Memory B cell (primary cell): ENCODE data around the gene RPRD2.
A peak's percentile ranks its signal among the peaks of the same experiment; 100 is the strongest.

Experiments used
- ATAC-seq: fragments of 150-1000 bp; cut with Tn5 transposase; 2 replicates; pipeline ENCODE4 v1.10.0; 2021; ENCODE audit warnings: low read depth, mild to moderate bottlenecking, moderate library complexity
- DNase-seq, 2 donors: peaks; one replicate each; pipeline ENCODE4 v3.0.0; 2022; ENCODE audit warnings: low spot score in 2 of 2
- H3K27ac Mint-ChIP-seq: one replicate; pipeline ENCODE4 v1.8.0; 2022; ENCODE audit warnings: mild to moderate bottlenecking, moderate library complexity, mixed read lengths
- H3K27me3 Mint-ChIP-seq: one replicate; pipeline ENCODE4 v1.8.0; 2022; ENCODE audit warnings: mixed read lengths
- H3K36me3 Mint-ChIP-seq: one replicate; pipeline ENCODE4 v1.8.0; 2022; ENCODE audit warnings: mild to moderate bottlenecking, mixed read lengths
- H3K4me1 Mint-ChIP-seq: one replicate; pipeline ENCODE4 v1.8.0; 2022; ENCODE audit warnings: mixed read lengths
- H3K4me3 Mint-ChIP-seq: one replicate; pipeline ENCODE4 v1.8.0; 2022; ENCODE audit warnings: mild to moderate bottlenecking, moderate library complexity, mixed read lengths
- H3K9me3 Mint-ChIP-seq: one replicate; pipeline ENCODE4 v1.8.0; 2022; ENCODE audit warnings: mixed read lengths

The RPRD2 gene

DNA sequence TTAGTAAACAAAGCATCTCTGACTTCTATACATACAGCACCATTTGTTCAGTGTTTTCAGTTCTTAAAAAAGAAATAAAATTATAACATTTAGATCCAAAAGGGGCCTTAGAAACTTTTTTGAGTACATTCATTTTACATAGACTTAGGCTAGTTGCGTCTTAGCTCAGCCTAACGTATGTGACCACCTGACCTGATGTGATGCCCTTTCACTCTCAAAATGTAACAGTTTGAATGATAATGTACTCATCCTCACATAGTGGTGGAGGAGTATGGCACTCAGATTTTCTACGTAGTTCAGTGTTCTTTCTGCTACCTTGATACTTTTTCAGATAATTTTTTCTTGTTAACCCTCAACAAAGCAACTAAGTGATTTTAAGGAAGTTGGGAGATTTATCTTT lies 43.4 kb downstream of the RPRD2 start:
- no peak for DNase-seq
- Mint-ChIP-seq H3K27me3 (no peaks in the 10 kb centered on the region), H3K4me1 (peaks cover 33% of the 10 kb centered on the region), H3K36me3 (peaks cover 8% of the 10 kb centered on the region), H3K9me3 (no peaks in the 10 kb centered on the region), H3K4me3 (no peak overlapping the region), H3K27ac (no peak overlapping the region)
- ATAC-seq = no peak

DNA sequence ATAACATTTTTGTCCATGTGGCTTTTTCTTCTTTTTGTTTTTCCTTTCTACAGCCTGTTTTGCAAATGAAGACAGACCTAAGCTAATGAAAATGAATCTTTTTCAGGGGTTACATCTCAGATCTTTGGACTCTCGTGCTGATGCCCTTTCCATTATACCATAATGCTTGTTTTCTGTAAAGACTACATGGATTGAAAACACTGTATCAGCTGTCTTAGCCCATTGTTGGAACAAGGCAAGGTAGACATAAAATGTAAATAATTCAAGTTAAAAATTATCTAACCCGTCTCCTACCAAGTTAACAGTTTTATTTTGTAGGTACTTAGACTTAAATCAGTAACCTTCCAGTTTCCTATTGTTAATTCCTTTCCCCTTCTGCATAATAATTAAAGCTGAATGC lies 44.9 kb downstream of the RPRD2 start:
- no peak overlapping the region for H3K4me3 Mint-ChIP-seq
- H3K27ac Mint-ChIP-seq = no peak overlapping the region
- no peaks in the 10 kb centered on the region for H3K27me3 Mint-ChIP-seq
- H3K4me1 Mint-ChIP-seq = peaks cover 32% of the 10 kb centered on the region
- H3K9me3 Mint-ChIP-seq = no peaks in the 10 kb centered on the region
- peaks cover 7% of the 10 kb centered on the region for H3K36me3 Mint-ChIP-seq
- no peak for ATAC-seq
- no peak for DNase-seq

DNA sequence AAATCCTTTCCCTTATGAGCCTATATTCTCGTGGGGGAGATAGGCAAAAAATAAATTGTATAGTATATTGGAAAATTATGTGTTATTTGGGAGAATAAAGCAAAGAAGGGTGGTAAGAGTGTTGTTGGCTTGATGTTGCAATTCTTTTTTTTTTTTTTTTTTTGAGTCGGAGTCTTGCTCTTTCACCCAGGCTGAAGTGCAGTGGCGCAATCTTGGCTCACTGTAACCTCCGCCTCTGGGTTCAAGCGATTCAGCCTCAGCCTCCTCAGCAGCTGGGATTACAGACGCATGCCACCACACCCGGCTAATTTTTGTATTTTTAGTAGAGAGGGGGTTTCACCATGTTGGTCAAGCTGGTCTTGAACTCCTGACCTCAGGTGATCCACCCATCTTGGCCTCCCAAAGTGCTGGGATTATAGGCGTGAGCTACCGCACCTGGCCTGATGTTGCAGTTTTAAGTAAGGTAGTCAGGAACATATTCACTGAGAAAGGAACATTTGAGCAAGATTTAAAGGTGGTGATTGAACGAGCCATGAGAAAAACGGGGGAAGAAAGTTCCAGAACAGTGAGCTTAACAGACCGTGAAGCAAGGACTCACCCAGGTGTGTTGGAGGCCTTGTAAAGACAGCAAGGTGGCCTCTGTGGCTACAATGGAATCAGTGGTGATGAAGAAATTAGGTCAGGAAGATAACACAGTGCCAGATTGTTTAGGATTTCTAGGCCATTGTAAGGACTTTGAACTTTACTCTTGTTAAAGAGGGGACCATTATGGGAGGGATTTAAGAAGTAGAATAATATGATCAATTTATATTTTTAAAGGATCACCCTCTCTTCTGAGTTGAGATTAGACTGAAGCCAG lies 45.8 kb downstream of the RPRD2 start:
- H3K9me3 Mint-ChIP-seq = no peaks in the 10 kb centered on the region
- peaks cover 11% of the 10 kb centered on the region for H3K36me3 Mint-ChIP-seq
- no peak overlapping the region for H3K27ac Mint-ChIP-seq
- ATAC-seq (no peak), DNase-seq (no peak)
- peaks cover 35% of the 10 kb centered on the region for H3K4me1 Mint-ChIP-seq
- H3K4me3 Mint-ChIP-seq = no peak overlapping the region
- H3K27me3 Mint-ChIP-seq = no peaks in the 10 kb centered on the region

DNA sequence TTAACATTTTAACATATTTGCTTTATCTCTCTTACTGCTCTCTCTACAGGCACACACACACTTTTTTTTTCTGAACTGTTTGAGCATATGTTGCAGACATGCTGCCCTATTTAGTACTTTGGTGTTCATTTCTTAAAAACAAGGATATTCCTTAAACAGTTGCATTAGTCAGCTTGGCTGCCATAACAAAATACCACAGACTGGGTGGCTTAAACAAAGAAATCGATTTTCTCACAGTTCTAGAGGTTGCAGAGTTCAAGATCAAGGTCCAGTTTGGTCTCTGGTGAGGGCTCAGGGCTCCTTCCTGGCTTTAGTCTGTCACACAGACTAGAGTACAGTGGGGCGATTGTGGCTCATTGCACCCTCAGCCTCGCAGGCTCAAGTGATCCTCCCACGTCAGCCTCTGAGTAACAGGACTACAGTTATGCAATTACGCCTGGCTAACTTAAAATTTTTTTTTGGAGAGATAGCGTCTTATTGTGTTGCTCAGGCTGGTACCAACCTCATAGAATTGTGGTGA lies 46.7 kb downstream of the RPRD2 start:
- H3K4me1 Mint-ChIP-seq = peaks cover 34% of the 10 kb centered on the region
- ATAC-seq = no peak
- no peaks in the 10 kb centered on the region for H3K9me3 Mint-ChIP-seq
- no peaks in the 10 kb centered on the region for H3K27me3 Mint-ChIP-seq
- peaks cover 11% of the 10 kb centered on the region for H3K36me3 Mint-ChIP-seq
- no peak for DNase-seq
- H3K27ac Mint-ChIP-seq = no peak overlapping the region
- no peak overlapping the region for H3K4me3 Mint-ChIP-seq

DNA sequence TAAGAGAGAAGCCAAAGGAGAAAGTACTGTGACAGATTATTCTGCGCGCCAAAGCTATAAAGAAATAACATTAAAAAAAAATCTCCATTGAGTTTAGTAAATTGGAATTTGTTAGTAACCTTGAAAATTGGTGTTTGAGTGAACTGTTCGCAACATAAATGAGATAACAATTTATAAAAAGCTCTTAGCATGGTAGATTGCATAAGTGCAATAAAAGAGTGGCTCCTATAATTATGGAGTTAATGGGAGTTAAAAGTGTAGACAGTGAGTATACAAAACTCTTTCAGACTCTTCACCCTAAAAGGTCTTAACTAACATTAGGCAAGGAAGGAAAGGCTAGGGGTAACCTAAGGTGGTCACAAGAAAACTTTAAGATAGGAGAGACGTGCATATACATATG lies 50.6 kb downstream of the RPRD2 start:
- H3K9me3 Mint-ChIP-seq = no peaks in the 10 kb centered on the region
- ATAC-seq (no peak), DNase-seq (no peak)
- no peak overlapping the region for H3K27ac Mint-ChIP-seq
- H3K36me3 Mint-ChIP-seq = peaks cover 19% of the 10 kb centered on the region
- no peak overlapping the region for H3K4me3 Mint-ChIP-seq
- no peaks in the 10 kb centered on the region for H3K27me3 Mint-ChIP-seq
- peaks cover 24% of the 10 kb centered on the region for H3K4me1 Mint-ChIP-seq

DNA sequence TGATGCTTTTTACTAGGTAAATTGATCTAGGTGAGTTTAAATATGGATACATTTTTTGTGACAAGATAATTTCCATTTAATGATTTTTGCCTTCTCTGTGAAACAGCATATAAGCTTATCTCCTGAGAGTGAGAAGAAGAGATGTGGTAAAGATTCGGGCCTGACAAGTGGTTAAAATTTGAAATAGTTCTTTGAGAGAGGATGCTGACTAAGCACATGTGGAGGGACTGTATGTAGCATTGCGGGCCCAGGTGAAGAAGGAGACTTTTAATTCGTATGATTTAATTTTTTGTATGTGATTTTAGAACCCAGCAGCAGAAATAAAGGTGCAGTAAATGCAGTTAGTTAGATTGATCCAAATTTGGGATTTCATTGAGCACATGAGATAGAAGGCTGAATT lies 51.9 kb downstream of the RPRD2 start:
- Mint-ChIP-seq H3K27me3 (no peaks in the 10 kb centered on the region), H3K4me1 (peaks cover 18% of the 10 kb centered on the region), H3K27ac (peak overlapping the region; percentile 7), H3K36me3 (peaks cover 23% of the 10 kb centered on the region), H3K4me3 (no peak overlapping the region), H3K9me3 (no peaks in the 10 kb centered on the region)
- DNase-seq (no peak), ATAC-seq (no peak)

DNA sequence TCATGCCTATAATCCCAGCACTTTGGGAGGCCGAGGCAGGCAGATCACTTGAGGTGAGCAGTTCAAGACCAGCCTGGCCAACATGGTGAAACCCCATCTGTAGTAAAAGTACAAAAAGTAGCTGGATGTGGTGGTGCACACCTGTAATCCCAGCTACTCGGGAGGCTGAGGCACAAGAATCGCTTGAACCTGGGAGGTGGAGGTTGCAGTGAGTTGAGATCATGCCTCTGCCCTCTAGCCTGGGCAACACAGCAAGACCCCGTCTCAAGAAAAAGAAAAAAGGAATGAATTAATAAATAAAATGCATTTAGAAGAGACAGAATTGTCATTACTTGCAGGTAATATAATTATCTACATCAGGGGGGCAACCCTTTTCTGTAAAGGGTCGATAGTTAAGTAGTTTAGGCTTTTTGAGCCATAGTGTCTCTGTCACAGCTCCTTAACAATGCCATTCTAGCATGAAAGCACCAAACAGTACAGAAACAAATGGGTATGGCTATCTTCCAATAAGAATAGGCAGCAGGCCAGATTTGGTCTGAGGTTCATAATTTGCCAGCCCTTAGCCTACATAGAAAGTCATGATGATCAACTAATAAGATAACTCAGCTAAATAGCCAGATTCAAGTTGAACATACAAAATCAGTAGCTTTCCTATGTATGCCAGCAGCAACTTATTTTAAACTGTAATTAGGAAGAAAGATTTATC lies 56.8 kb downstream of the RPRD2 start:
- H3K27ac Mint-ChIP-seq = peak overlapping the region; percentile 41

DNA sequence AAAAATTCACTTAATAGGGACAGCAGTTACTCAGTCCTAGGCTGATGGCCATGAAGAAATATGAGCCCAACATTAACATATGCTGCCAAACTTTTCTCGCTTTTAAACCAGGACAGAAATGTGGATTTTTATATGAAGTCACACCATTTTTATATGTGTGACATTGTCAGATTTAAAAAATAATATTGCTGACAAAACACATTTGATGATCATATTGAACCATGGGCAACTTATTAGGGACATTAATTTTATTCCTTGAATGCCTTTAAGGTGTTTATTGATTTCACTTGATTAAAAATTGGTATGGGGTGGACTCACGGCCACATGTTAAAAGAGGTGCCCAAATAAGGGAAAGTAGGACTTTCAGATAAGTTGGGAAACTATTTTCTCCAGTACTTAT lies 58.6 kb downstream of the RPRD2 start:
- ATAC-seq (no peak), DNase-seq (no peak)
- Mint-ChIP-seq H3K27me3 (no peaks in the 10 kb centered on the region), H3K36me3 (peaks cover 14% of the 10 kb centered on the region), H3K4me1 (peaks cover 10% of the 10 kb centered on the region), H3K9me3 (no peaks in the 10 kb centered on the region), H3K4me3 (no peak overlapping the region), H3K27ac (peak overlapping the region; percentile 86)

More for the DNA sequence above, 56.8 kb downstream of the RPRD2 start:
- Mint-ChIP-seq H3K9me3 (no peaks in the 10 kb centered on the region), H3K4me1 (peaks cover 11% of the 10 kb centered on the region), H3K36me3 (peaks cover 17% of the 10 kb centered on the region), H3K4me3 (no peak overlapping the region), H3K27me3 (no peaks in the 10 kb centered on the region)
- no peak for DNase-seq
- no peak for ATAC-seq

DNA sequence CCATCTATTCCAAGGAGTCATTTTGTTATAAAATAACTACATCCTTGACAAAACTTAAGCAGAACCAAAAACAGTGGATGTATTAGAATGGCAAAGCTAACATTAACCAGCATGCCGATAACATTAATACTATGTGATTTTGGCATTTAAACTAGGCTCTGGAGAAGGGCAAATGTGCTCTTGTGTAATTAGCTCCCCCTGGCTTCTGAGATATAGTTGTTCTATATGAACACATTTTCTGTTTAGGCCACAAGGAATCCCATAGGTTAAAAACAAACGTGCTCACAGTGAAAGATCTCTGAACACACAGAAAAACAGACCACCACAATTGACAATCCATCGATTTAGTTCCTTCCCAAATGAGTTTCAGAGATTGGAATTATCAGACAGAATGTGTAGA lies 65.9 kb downstream of the RPRD2 start:
- Mint-ChIP-seq H3K4me1 (peaks cover 13% of the 10 kb centered on the region), H3K27me3 (no peaks in the 10 kb centered on the region), H3K27ac (peak overlapping the region; percentile 45), H3K9me3 (no peaks in the 10 kb centered on the region), H3K36me3 (peaks cover 14% of the 10 kb centered on the region), H3K4me3 (no peak overlapping the region)
- no peak for DNase-seq
- peak; percentile 27 for ATAC-seq

DNA sequence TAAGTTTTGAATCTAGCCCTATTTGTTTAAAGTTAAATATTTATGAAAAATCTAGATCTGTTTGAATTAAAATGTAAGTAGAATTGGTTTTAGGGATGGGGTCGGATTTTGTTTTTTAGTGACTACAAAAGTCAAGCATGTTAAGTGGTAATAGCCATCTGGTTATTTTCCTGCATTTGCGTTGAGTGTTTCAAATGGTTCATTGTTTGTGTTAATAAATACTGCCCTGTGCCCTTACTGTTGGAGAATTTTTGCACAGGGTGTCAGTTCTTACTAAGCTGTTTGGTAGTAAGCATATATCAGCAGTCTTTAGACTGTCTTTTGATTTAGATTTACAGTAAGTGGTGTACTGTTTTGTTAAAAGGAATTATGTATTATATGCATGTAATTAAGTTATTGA lies 77.2 kb downstream of the RPRD2 start:
- no peak overlapping the region for H3K27ac Mint-ChIP-seq
- DNase-seq (no peak), ATAC-seq (no peak)
- peaks cover 21% of the 10 kb centered on the region for H3K36me3 Mint-ChIP-seq
- H3K27me3 Mint-ChIP-seq = no peaks in the 10 kb centered on the region
- no peaks in the 10 kb centered on the region for H3K4me1 Mint-ChIP-seq
- no peaks in the 10 kb centered on the region for H3K9me3 Mint-ChIP-seq
- no peak overlapping the region for H3K4me3 Mint-ChIP-seq

DNA sequence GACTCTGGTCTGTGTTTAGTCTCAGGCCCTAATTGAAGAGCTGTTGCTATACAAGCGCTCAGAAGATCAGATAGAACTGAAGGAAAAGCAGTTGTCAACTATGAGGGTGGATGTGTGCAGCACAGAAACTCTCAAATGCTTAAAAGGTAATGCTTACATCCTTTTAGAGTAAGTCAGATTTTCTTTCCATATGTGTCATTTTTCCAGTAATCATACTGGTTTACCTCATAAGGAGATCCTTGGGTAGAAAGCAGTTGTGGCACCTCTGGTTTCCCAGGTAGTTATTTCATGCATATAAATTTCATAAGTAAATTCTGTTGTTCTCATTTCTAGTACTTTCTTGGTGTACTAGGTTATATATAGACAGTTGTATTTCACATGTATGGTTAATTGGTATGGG lies 80.3 kb downstream of the RPRD2 start:
- H3K27ac Mint-ChIP-seq = no peak overlapping the region

DNA sequence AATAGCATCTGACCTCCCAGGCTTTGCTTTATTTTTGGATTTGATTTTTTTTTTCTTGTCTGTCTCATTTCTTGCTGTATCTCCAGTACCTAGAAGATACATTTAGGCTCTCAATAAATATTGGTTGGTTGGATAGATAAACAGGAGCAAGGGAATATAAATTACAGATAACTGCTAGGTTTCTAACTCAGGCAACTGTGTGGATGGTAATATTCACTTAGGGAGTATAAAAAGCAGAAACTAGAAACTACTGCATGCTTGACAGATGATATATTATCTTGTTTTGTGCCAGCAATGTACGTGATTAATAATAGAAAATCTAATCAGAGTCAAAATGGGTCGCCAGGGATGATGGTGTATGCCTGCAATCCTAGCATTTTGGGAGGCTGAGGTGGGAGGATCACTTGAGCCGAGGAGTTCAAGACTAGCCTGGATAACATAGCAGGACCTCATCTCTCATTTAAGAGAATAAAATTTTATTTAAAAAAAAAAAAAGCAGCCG lies 92.2 kb downstream of the RPRD2 start:
- no peak overlapping the region for H3K27ac Mint-ChIP-seq
- ATAC-seq = no peak
- no peaks in the 10 kb centered on the region for H3K4me1 Mint-ChIP-seq
- H3K36me3 Mint-ChIP-seq = peaks cover 18% of the 10 kb centered on the region
- no peak for DNase-seq
- H3K4me3 Mint-ChIP-seq = no peak overlapping the region
- H3K9me3 Mint-ChIP-seq = no peaks in the 10 kb centered on the region
- H3K27me3 Mint-ChIP-seq = no peaks in the 10 kb centered on the region

More for the DNA sequence above, 80.3 kb downstream of the RPRD2 start:
- Mint-ChIP-seq H3K36me3 (peaks cover 26% of the 10 kb centered on the region), H3K4me3 (no peak overlapping the region), H3K9me3 (no peaks in the 10 kb centered on the region), H3K4me1 (no peaks in the 10 kb centered on the region), H3K27me3 (no peaks in the 10 kb centered on the region)
- no peak for DNase-seq
- no peak for ATAC-seq

DNA sequence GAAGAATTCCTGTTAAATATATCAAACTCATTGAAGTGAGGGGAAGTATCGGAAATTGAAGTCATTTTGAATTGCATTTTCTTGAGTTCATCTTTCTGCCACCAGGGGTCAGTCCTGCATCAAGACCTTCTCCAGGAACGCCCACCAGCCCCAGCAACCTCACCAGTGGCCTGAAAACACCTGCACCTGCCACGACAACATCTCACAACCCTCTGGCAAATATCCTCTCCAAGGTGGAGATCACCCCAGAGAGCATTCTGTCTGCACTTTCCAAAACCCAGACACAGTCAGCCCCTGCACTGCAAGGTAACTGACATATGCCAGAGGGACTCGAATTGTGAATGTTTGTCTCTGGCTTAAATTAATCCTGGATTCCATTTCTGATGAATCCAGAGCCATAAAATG lies 100.5 kb downstream of the RPRD2 start:
- Mint-ChIP-seq H3K27ac (no peak overlapping the region), H3K4me1 (peaks cover 4% of the 10 kb centered on the region), H3K27me3 (no peaks in the 10 kb centered on the region), H3K9me3 (no peaks in the 10 kb centered on the region), H3K4me3 (no peak overlapping the region), H3K36me3 (peaks cover 12% of the 10 kb centered on the region)
- ATAC-seq (peak; percentile 87), DNase-seq (peak; percentile 71 to 72)

DNA sequence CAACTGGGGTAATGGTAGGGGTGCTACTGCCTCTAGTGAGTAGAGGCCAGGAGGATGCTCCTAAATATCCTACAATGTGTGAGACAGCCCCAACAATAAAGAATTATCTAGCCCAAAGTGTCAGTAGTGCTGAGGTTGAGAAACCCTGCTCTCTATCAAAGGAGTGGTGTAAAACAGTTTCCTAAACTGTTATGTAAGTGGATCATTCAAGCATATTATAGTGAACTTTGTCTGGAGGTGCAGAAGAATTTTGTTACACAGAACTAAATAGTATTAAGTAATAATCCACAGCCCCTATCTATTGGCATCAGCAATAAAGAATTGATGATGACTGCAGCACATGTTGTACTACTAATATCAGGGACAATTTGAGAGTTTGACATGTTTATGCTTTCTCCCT lies 103.0 kb downstream of the RPRD2 start:
- ATAC-seq (no peak), DNase-seq (no peak)
- H3K4me1 Mint-ChIP-seq = peaks cover 4% of the 10 kb centered on the region
- no peak overlapping the region for H3K4me3 Mint-ChIP-seq
- no peak overlapping the region for H3K27ac Mint-ChIP-seq
- H3K9me3 Mint-ChIP-seq = no peaks in the 10 kb centered on the region
- H3K27me3 Mint-ChIP-seq = no peaks in the 10 kb centered on the region
- peaks cover 24% of the 10 kb centered on the region for H3K36me3 Mint-ChIP-seq
